Suprapubic skin (tissue), 4 donors: ENCODE data around the gene FTSJ3. TPM values are rescaled to one million over a fixed set of nuclear protein-coding genes. Genes with fewer than 3 reads are reported as not detected.
"Not testable (repeated sequence)": the region's sequence is repeated elsewhere in the genome, so short reads cannot be mapped to it uniquely, and the experiment has no call there.

Source experiments
- DNase-seq, 2 donors: peaks; one replicate each; pipeline ENCODE4 v3.0.0-alpha.2; 2019; ENCODE audit warnings: low spot score in 2 of 2
- H3K27ac ChIP-seq: fragments of 200-600 bp; sonication (generic); one replicate; pipeline ENCODE4 v1.5.1; 2019
- H3K27me3 ChIP-seq: fragments of 200-600 bp; sonication (generic); one replicate; pipeline ENCODE4 v1.5.1; 2019
- H3K36me3 ChIP-seq: fragments of 200-600 bp; sonication (generic); one replicate; pipeline ENCODE4 v1.5.1; 2019
- H3K4me1 ChIP-seq: fragments of 200-600 bp; sonication (generic); one replicate; pipeline ENCODE4 v1.5.1; 2019
- H3K4me3 ChIP-seq: fragments of 200-600 bp; sonication (generic); one replicate; pipeline ENCODE4 v1.5.1; 2019; ENCODE audit warnings: mild to moderate bottlenecking
- H3K9me3 ChIP-seq: fragments of 200-600 bp; sonication (generic); one replicate; pipeline ENCODE4 v1.5.1; 2019
- CTCF ChIP-seq, 2 donors: fragments of 200-600 bp in 1 of 2; fragments of 450-650 bp in 1 of 2; sonication (generic) in 1 of 2; IDR thresholded peaks; one replicate each; pipeline ENCODE4 v1.5.1; 2016 to 2019; ENCODE audit warnings: antibody characterized with exemption in 2 of 2, mild to moderate bottlenecking in 1 of 2, moderate library complexity in 1 of 2
- EP300 ChIP-seq: sonication (generic); formaldehyde crosslinking; IDR thresholded peaks from one replicate; pipeline ENCODE4 v1.6.1; 2017; ENCODE audit warnings: antibody characterized with exemption
- POLR2A ChIP-seq, 2 donors: fragments of 450-650 bp; IDR thresholded peaks; one replicate each; pipeline ENCODE4 v1.6.1; 2017; ENCODE audit warnings: antibody characterized with exemption in 2 of 2, mild to moderate bottlenecking in 2 of 2, moderate library complexity in 2 of 2
- POLR2AphosphoS5 ChIP-seq, 3 donors: sonication (generic); formaldehyde crosslinking; IDR thresholded peaks; one replicate each; pipeline ENCODE4 v1.6.1; 2017; ENCODE audit warnings: antibody characterized with exemption in 3 of 3
- WGBS: methylation state at CpG from one replicate; pipeline ENCODE4 v1.1.5; 2018; 5-methylcytosine and 5-hydroxymethylcytosine counted together
- total RNA-seq, 4 donors: library from RNA; depleted of rRNA; stranded (reverse); fragments of >200 nt; gene quantifications; one replicate each; pipeline ENCODE4 v1.1.0, GENCODE V29; 2016

The FTSJ3 gene
- total RNA-seq = 10 to 100 TPM; 46.4 to 54.7 (median 48.4) TPM

GRCh38 chr17:63827002-63827800, at the start of gene FTSJ3, which contains the start of gene PSMC5:
FTSJ3 (minus strand) TSS chr17:63827663; CDS start chr17:63826902, 761 bp downstream.
PSMC5 (plus strand) TSS chr17:63827431; CDS start chr17:63827491, 60 bp downstream.
- Histone ChIP-seq H3K36me3 (peaks cover 67% of the 10 kb centered on the region), H3K4me3 (peak within 1 kb of the TSS; percentile 86), H3K4me1 (peaks cover 35% of the 10 kb centered on the region), H3K27ac (peak within 1 kb of the TSS; percentile 93), H3K9me3 (no peaks in the 10 kb centered on the region), H3K27me3 (no peaks in the 10 kb centered on the region)
- WGBS = under 1% methylated on average over 57 of the region's 58 CpGs
- peak; percentile 97 for DNase-seq
- TF ChIP-seq EP300 = no peak
- TF ChIP-seq POLR2A (IDR thresholded peaks at IDR 0.05) = peak in 1 of 2 donors; percentile 65
- peak in 2 of 3 donors; percentile 35 to 97 for TF ChIP-seq POLR2AphosphoS5 (IDR thresholded peaks at IDR 0.05)
- peak in 1 of 2 donors; percentile 38 for TF ChIP-seq CTCF (IDR thresholded peaks at IDR 0.05)

GRCh38 chr17:63874693-63875092, 47.2 kb upstream of the FTSJ3 start:
- not testable (repeated sequence) for H3K27ac ChIP-seq, H3K9me3 ChIP-seq, H3K27me3 ChIP-seq, DNase-seq, H3K4me3 ChIP-seq, H3K4me1 ChIP-seq, H3K36me3 ChIP-seq
- WGBS = 87% methylated on average over 6 of the region's 6 CpGs

GRCh38 chr17:63874061-63874626, 46.7 kb upstream of the FTSJ3 start:
- H3K27me3 ChIP-seq, H3K36me3 ChIP-seq, DNase-seq, H3K4me3 ChIP-seq, H3K9me3 ChIP-seq, H3K4me1 ChIP-seq, H3K27ac ChIP-seq: not testable (repeated sequence)
- WGBS = 81% methylated on average over 4 of the region's 8 CpGs

- not testable (repeated sequence) for H3K4me1 ChIP-seq, DNase-seq, H3K27ac ChIP-seq, H3K27me3 ChIP-seq, H3K36me3 ChIP-seq, H3K4me3 ChIP-seq, H3K9me3 ChIP-seq
- no CpG with 5 or more reads among the region's 7 CpGs for WGBS
Observed at GRCh38 chr17:63873577-63873976, 46.1 kb upstream of the FTSJ3 start, which contains the start of gene CSH2. CSH2 (minus strand) TSS chr17:63873677; CDS start chr17:63873614, 63 bp downstream.

GRCh38 chr17:63871646-63872365, 44.3 kb upstream of the FTSJ3 start:
- H3K36me3 ChIP-seq, H3K27ac ChIP-seq, H3K4me3 ChIP-seq, H3K4me1 ChIP-seq, H3K9me3 ChIP-seq, DNase-seq, H3K27me3 ChIP-seq: not testable (repeated sequence)
- 96% methylated on average over 13 of the region's 15 CpGs for WGBS

- H3K27ac ChIP-seq, DNase-seq, H3K9me3 ChIP-seq, H3K4me1 ChIP-seq, H3K4me3 ChIP-seq, H3K27me3 ChIP-seq, H3K36me3 ChIP-seq: not testable (repeated sequence)
- 77% methylated on average over 4 of the region's 4 CpGs for WGBS
Observed at GRCh38 chr17:63870292-63870665, 42.8 kb upstream of the FTSJ3 start.

- H3K36me3 ChIP-seq, H3K4me1 ChIP-seq, DNase-seq, H3K9me3 ChIP-seq, H3K4me3 ChIP-seq, H3K27me3 ChIP-seq, H3K27ac ChIP-seq: not testable (repeated sequence)
- 53% methylated on average over 9 of the region's 9 CpGs for WGBS
Observed at GRCh38 chr17:63869491-63870291, 42.2 kb upstream of the FTSJ3 start.

- 82% methylated on average over 7 of the region's 7 CpGs for WGBS
- not testable (repeated sequence) for H3K27me3 ChIP-seq, H3K4me1 ChIP-seq, H3K9me3 ChIP-seq, H3K27ac ChIP-seq, DNase-seq, H3K4me3 ChIP-seq, H3K36me3 ChIP-seq
Observed at GRCh38 chr17:63866625-63867024, 39.2 kb upstream of the FTSJ3 start.
